IPS-NIHi7 (cell line): ENCODE data around the gene ELAVL1.
"Not testable (repeated sequence)": the region's sequence is repeated elsewhere in the genome, so short reads cannot be mapped to it uniquely, and the experiment has no call there.

ENCODE experiments used
- DNase-seq: peaks from one replicate; pipeline ENCODE4 v3.0.0; 2012; ENCODE audit warnings: mixed read lengths; ENCODE audit errors: extremely low spot score

ELAVL1 gene

DNA sequence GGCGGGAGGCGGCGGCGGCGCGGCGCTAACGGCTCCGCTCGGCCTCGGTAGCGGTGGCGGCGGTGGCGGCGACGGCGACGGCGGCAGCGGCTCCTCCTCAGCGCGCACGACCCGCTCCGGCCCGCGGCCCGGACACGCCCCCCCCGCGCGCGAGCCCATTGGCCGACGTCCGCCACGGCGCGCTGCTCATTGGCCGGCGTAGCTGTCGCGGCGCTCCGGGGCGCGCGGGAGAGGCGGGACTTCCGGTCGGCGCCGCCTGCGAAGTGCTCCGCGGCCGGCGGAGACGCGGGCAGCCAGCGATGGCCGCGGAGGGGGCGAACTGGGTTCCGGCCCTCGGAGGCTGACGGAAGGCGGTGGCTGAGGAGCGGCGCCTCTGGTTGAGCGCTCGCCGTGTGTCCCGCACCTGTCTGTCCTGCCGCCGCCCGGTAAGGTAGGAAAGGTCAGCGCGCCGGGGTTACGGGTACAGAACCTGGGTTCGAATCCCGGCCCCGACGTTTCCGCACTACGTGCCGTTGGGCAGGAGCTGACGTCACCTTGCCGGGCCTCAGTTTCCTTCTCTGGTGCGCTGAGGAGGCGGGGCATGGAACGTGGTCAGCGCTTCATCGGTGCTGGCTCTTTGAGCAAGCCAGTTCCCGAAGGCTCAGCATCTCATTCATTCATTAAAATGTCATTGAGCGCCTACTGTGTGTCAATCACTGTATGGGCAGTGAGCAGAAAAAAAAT lies at the start of gene ELAVL1:
Gene ELAVL1 (minus strand): TSS at position 108 of the 723 bp plus-strand sequence. CDS start 13,826 bp downstream, outside the sequence.
- peak; percentile 97 for DNase-seq

DNA sequence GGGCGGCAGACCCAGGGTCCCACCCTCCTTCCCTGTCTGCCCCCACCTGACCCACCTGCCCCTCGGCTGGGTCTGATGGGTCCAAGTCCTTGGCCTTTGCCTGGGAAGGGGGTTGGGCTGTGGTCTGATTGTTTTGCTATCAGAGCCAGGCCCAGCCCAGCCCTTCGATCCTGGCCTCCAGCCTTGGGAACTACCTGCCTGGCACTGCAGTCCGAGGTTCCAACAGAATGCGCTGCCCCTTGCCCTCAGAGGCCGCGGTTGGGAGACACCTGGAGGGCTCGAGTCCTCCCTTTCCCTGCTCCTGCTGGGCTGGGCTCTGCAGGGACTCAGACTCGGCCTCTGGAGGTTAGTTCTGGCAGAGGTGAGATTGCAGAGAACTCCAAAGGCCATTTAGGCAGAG lies 48.7 kb upstream of the ELAVL1 start:
- no peak for DNase-seq

DNA sequence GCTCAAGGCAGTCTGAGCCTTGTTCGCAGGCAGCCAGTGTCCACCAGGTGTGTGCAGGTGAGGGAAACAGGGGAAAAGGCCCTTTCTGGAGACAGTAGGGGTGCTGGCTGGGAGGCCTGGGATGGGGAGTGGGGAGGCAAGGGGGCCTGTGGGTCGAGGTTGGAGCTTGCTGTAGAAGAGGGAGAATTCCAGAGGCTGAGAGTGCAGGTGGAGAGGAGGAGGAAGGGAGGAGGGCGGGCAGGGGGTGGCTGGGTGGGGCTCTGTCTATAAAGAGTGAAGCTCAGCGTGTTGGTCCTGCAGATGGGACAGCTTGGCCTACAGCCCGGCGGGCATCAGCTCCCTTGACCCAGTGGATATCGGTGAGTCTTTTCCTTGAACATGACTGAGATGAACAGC lies 47.0 kb upstream of the ELAVL1 start, which contains the start of gene CCL25:
Gene CCL25 (plus strand): TSS at position 297 of the 396 bp plus-strand sequence. CDS start 290 bp downstream, outside the sequence.
- no peak for DNase-seq

- peak; percentile 99 for DNase-seq
Measured at GRCh38 chr19:8050274-8051096, 45.0 kb upstream of the ELAVL1 start.

DNA sequence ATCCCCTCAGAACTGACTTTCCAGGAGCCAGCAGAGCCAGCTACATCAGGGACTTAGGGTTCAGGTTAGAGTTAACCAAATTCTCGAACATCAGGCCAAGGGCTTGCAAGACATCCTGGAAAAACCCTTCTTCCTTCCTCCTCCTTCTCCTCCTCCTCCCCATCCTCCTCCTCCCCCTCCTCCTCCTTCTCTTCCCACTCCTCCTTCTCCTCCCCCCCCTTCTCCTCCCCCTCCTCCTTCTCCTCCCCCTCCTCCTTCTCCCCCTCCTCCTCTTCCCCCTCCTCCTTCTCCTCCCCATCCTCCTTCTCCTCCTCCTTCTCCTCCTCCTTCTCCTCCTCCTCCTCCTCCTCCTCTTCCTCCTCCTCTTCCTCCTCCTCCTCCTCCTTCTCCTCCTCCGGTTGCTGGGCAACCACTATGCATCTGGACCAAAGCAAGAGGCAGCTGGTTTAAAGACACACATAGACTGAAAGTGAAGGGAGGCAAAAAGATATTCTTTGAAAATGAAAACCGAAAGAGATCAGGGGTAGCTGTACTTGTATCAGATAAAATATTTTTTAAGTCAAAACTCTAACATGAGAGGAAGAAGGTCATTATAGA lies 41.2 kb upstream of the ELAVL1 start:
- no peak for DNase-seq

- no peak for DNase-seq
Measured at GRCh38 chr19:8045872-8046568, 40.6 kb upstream of the ELAVL1 start.

DNA sequence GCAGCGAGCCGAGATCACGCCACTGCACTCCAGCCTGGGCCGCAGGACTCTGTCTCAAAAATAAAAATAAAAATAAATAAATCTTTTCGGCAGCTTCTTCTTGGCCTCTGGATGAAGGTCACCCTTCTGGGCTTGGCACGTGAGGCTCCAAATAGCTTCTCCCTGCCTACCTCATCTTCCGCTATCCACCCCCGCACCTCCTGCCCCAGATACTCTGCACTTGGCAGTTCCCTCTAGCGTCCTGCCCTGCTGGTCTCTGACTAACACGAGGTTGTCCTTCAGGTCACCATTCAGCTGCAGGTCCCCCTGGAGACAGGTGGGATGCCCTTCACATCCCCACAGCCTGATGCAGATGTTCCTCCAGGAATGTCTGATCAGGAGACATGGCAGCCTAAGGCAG lies 38.6 kb upstream of the ELAVL1 start:
- DNase-seq: no peak

DNA sequence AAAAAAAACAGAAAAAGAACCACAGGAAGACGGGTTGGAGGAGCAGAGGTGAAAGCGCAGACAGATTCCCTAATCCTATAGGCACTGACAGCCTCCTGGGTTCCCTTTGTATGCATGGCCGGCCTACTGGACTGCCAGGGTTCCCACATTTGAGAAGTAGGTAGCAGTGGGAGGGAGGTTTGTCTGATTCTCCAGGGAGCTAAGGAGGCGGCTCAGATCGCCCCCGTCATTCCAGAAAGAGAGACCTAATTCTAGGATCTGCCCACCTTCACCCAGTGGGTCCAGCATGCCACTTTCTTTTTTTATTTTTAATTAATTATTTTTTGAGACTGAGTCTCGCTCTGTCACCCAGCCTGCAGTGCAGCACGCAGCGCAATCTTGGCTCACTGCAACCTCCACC lies 37.5 kb upstream of the ELAVL1 start:
- DNase-seq: no peak

- DNase-seq: no peak
Measured at GRCh38 chr19:8041531-8041931, 36.1 kb upstream of the ELAVL1 start.

- DNase-seq: no peak
Measured at GRCh38 chr19:8039231-8039630, 33.8 kb upstream of the ELAVL1 start.

GRCh38 chr19:8038815-8039214 lies 33.4 kb upstream of the ELAVL1 start:
- no peak for DNase-seq

- no peak for DNase-seq
Measured at GRCh38 chr19:8036434-8037099, 31.1 kb upstream of the ELAVL1 start.

DNA sequence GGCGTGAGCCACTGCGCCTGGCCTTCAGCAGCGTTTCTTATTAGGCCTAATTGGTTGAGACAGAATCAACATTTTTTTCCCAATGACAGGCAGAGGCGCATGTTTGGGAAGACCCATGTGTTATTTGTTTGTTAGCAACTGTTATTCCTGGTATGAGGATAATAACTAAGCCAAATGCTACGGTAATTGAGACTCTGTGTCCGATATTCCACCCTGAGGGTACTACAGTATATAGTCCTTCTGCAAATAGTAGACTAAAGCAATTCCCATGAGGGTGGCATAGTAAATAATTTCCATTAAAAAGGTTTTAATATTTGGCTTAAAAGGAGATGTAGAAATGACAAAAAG lies 28.7 kb upstream of the ELAVL1 start:
- DNase-seq: no peak

DNA sequence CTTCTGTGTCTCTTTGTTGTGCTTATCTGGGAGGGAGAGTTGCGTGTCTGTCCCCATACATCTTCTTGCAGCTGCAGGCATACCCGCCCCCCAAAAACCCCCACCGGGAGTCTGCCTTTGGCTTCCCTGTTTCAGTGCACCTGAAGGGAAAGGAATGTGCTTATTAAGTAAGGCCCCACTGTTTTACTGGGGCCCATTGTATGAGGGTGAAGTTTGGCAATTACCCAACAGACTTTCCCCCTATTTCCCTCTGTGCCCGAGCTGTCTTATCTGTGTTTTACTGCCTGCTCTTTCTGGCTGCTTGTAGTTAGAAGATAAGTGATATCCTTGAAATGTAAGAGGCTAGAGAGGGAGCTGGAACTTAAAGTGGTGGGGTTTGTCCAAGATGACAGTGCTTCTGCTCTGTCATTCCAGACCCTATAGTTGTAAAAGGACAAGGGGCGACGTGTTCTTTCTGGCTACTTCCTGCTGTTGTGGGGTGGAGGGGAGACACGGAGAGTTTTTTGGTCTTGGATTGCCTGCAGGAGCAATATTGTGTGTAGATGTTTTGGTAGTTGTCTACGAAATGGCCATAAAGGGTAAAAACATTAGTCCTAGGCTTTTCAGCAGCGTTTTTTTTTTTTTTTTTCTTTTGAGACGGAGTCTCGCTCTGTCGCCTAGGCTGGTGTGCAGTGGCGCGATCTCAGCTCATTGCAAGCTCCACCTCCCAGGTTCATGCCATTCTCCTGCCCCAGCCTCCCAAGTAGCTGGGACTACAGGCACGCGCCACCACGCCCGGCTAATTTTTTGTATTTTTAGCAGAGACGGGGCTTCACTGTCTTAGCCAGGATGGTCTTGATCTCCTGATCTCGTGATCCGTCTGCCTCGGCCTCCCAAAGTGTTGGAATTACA lies 28.1 kb upstream of the ELAVL1 start:
- DNase-seq: not testable (repeated sequence)

DNA sequence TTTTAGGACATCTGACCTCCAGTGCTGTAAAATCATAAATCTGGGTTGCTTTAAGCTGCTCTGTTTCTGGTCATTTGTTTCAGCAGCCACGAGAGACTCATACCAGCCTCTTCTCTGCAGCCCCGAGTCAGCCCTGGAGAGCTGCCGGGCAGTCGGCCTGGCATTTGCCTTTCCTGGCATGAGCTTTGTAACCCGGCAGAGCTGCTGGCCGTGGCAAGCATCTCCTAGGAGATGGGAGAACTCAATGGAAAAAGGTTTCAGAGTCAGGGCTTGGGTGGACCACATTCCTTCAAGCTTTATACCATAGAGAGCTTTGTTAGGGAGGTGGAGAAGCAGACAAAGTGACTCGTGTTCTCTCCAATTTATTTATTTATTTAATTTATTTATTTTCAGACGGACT lies 25.5 kb upstream of the ELAVL1 start:
- DNase-seq: no peak

DNA sequence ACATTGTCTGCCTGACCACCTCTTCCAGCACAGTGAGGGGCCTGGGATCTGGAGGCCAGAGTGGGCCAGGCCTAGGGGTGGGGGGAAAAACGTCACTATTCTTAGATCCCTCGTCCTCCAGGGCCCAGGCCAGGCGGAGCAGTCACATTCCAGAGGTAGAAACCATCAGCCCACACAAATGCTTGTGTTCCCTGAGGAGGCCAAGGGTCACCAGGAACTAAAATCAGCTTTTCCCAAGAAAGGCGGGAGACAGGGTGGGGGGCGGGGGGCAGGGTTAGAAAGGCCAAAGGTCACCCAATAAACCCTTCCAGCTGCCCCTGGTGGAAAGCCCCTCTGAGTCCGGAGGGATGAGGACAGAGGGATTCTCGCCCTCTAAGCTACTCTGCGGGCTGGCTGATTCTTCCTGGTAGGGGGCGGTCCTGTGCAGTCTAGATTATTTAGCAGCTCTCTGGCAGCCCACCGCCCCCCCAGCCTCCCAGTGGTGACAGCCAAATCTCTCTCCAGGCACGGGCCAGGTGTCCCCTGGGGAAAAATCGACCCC lies 23.6 kb upstream of the ELAVL1 start:
- DNase-seq: peak; percentile 78

DNA sequence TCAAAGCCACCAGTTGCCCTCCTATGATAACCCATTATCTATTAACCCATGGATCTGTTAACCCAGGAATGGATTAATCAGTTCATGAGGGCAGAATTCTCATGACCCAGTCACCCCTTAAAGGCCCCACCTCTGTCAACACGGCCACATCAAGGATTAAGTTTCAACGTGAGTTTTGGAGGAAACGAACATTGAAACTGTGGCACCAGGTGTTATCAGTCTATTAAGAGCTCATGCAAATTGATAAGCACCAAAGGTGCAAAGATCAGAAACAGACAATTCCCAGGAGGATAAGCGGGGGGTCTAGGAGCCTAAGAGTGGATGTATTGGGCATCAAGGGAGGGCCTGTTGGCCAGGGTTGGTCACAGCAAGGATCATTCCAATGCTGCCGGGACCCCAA lies 19.9 kb upstream of the ELAVL1 start:
- no peak for DNase-seq

GRCh38 chr19:8024256-8024655 lies 18.8 kb upstream of the ELAVL1 start:
- not testable (repeated sequence) for DNase-seq

GRCh38 chr19:8023371-8023770 lies 17.9 kb upstream of the ELAVL1 start:
- DNase-seq: no peak

- no peak for DNase-seq
Measured at GRCh38 chr19:8022275-8022674, 16.8 kb upstream of the ELAVL1 start.
